Kidney epithelial cell (primary cell): ENCODE results near the gene DHRSX. TPM values are rescaled to one million over a fixed set of nuclear protein-coding genes. Genes with fewer than 3 reads are reported as not detected.

Source experiments
- DNase-seq: peaks from one replicate; pipeline ENCODE4 v3.0.0-alpha.2; 2010; ENCODE audit warnings: low read depth
- H3K27me3 ChIP-seq: 2 replicates; pipeline ENCODE4 v1.6.0; 2011; ENCODE audit warnings: low read length; ENCODE audit not compliant: control insufficient read depth, insufficient read depth
- H3K36me3 ChIP-seq: 2 replicates; pipeline ENCODE4 v1.5.1; 2011; ENCODE audit warnings: low read length; ENCODE audit not compliant: control insufficient read depth, insufficient read depth
- H3K4me3 ChIP-seq: 2 replicates; pipeline ENCODE4 v1.5.1; 2011; ENCODE audit warnings: low read depth, mild to moderate bottlenecking, control low read depth, low read length
- CTCF ChIP-seq: IDR thresholded peaks from 2 replicates; pipeline ENCODE4 v1.5.1; 2011; ENCODE audit warnings: mild to moderate bottlenecking, moderate library complexity, low read length, control low read depth, inconsistent platforms; ENCODE audit not compliant: insufficient read depth, poor library complexity, severe bottlenecking
- total RNA-seq: library from RNA; depleted of rRNA; stranded (reverse); fragments of >200 nt; gene quantifications from 2 replicates; pipeline ENCODE4 v1.2.3, GENCODE V29; 2015

DHRSX gene
- total RNA-seq, 1 donor from 2014 or later: 31.2 TPM

DNA sequence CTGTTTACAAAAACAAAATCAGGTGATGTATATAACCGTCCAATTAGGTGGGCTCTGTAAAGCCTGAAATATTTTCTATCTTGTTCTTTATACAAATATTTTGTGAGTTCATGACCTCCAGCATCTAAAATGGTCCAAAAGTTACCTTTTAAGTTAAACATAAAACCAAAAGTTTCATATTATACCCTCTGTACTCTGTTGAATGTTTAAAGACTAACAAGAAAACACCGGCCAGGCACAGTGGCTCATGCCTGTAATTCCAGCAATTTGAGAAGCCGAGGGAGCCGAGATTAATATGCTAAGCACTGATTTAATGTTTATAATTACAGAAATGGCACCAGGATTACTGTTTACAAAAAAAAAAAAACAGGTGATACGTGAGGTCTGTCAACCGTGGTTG, 328.4 kb downstream of the DHRSX start:
- H3K27me3 ChIP-seq: no peaks in the 10 kb centered on the region

More for the DNA sequence above, 328.4 kb downstream of the DHRSX start:
- no peak overlapping the region for H3K4me3 ChIP-seq
- no peak for TF ChIP-seq CTCF
- DNase-seq: no peak
- no peaks in the 10 kb centered on the region for H3K36me3 ChIP-seq

Other genes with a start within 250 kb of the DHRSX start
- 42.8 and 48.3 TPM in 2 replicates for gene ZBED1, start within 50 bp of the DHRSX start, total RNA-seq
- gene CD99, start 190.3 kb upstream of the DHRSX start, total RNA-seq: 152 and 155 TPM in 2 replicates